GM12872 (cell line): Measurements from ENCODE around the gene TTLL5.

Experiments
- CTCF ChIP-seq: IDR thresholded peaks from 3 replicates; pipeline ENCODE4 v1.5.1; 2011; ENCODE audit warnings: low read depth, mild to moderate bottlenecking, low read length, moderate library complexity; ENCODE audit not compliant: insufficient read depth

Gene TTLL5

GRCh38 chr14:75742867-75743266 is 81.8 kb downstream of the TTLL5 start:
- no peak for TF ChIP-seq CTCF

- no peak for TF ChIP-seq CTCF
Observed at GRCh38 chr14:75747899-75748298, 86.9 kb downstream of the TTLL5 start.

- no peak for TF ChIP-seq CTCF
Observed at GRCh38 chr14:75748336-75748735, 87.3 kb downstream of the TTLL5 start.

GRCh38 chr14:75751296-75751695 is 90.2 kb downstream of the TTLL5 start:
- no peak for TF ChIP-seq CTCF

GRCh38 chr14:75752086-75752485 is 91.0 kb downstream of the TTLL5 start:
- TF ChIP-seq CTCF, result no peak

- no peak for TF ChIP-seq CTCF
Observed at GRCh38 chr14:75752907-75753594, 92.0 kb downstream of the TTLL5 start.

- TF ChIP-seq CTCF, result no peak
Observed at GRCh38 chr14:75753696-75754095, 92.7 kb downstream of the TTLL5 start.
